Gastroesophageal sphincter (tissue), 3 donors: Measurements from ENCODE around the gene CAMP.

ENCODE experiments used
- EP300 ChIP-seq: sonication (generic); formaldehyde crosslinking; IDR thresholded peaks from one replicate; pipeline ENCODE4 v1.6.1; 2017; ENCODE audit warnings: antibody characterized with exemption, mild to moderate bottlenecking
- POLR2AphosphoS5 ChIP-seq: sonication (generic); formaldehyde crosslinking; IDR thresholded peaks from one replicate; pipeline ENCODE4 v1.6.1; 2017; ENCODE audit warnings: antibody characterized with exemption
- TF ChIP-seq, protein P1 (sequence below), 4 experiments: fragments of 200-600 bp in 2 of 4; fragments of 450-650 bp in 2 of 4; sonication (generic) in 1 of 4; IDR thresholded peaks; one replicate each; pipeline ENCODE4 v1.5.1; 2017 to 2019; ENCODE audit warnings: antibody characterized with exemption in 4 of 4, mild to moderate bottlenecking in 2 of 4, moderate library complexity in 2 of 4

GRCh38 chr3:48187301-48187578, 36.1 kb upstream of the CAMP start:
- TF ChIP-seq, protein P1, sequence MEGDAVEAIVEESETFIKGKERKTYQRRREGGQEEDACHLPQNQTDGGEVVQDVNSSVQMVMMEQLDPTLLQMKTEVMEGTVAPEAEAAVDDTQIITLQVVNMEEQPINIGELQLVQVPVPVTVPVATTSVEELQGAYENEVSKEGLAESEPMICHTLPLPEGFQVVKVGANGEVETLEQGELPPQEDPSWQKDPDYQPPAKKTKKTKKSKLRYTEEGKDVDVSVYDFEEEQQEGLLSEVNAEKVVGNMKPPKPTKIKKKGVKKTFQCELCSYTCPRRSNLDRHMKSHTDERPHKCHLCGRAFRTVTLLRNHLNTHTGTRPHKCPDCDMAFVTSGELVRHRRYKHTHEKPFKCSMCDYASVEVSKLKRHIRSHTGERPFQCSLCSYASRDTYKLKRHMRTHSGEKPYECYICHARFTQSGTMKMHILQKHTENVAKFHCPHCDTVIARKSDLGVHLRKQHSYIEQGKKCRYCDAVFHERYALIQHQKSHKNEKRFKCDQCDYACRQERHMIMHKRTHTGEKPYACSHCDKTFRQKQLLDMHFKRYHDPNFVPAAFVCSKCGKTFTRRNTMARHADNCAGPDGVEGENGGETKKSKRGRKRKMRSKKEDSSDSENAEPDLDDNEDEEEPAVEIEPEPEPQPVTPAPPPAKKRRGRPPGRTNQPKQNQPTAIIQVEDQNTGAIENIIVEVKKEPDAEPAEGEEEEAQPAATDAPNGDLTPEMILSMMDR (IDR thresholded peaks at IDR 0.05) = no peak
- TF ChIP-seq POLR2AphosphoS5 = no peak
- TF ChIP-seq EP300 = no peak
